HCT116 (cell line): Measurements from ENCODE around the gene USP3. TPM values are rescaled to one million over a fixed set of nuclear protein-coding genes. Genes with fewer than 3 reads are reported as not detected.
A peak's percentile ranks its signal among the peaks of the same experiment; 100 is the strongest.

Experiments
- ATAC-seq: fragments of 200-7000 bp; cut with Tn5 transposase; 2 replicates; pipeline ENCODE4 v1.9.1; 2020; ENCODE audit warnings: mild to moderate bottlenecking, moderate library complexity
- BruUV-seq: library from RNA; stranded (reverse); fragments of 400-500 nt; replicated peaks from 2 replicates; lab custom pipeline; 2021; lab: Mats Ljungman, UMichigan
- CTCF ChIA-PET: fragments of 300-600 bp; sonication (Branson Sonifier 250); formaldehyde crosslinking; loops from one replicate; lab custom pipeline; 2021; ENCODE audit warnings: antibody characterized with exemption; lab: Charles Lee
- POLR2A ChIA-PET: fragments of 300-600, 350-600 bp; sonication (Branson Sonifier 250); formaldehyde crosslinking; loops from one replicate; lab custom pipeline; 2021; ENCODE audit warnings: antibody characterized with exemption; lab: Charles Lee
- RAD21 ChIA-PET, 2 experiments: fragments of 300-600 bp; sonication (Branson Sonifier 250); formaldehyde crosslinking; loops; one replicate each; lab custom pipeline; 2023; ENCODE audit warnings: low total read pairs in 2 of 2; ENCODE audit not compliant: uncharacterized antibody in 2 of 2, unreplicated experiment in 2 of 2, low non-redundant PET in 1 of 2; lab: Charles Lee
- DNase-seq: peaks from one replicate; pipeline ENCODE4 v3.0.0-alpha.2; 2010; ENCODE audit warnings: low read depth, low spot score
- H2AFZ ChIP-seq: fragments of 200-600 bp; shearing (Covaris generic), sonication (generic); 2 replicates; pipeline ENCODE4 v1.6.1; 2017; ENCODE audit warnings: low read depth, mixed run types, mixed read lengths, antibody characterized with exemption, low read length; ENCODE audit not compliant: poor library complexity, severe bottlenecking
- H3K27ac ChIP-seq: 2 replicates; pipeline ENCODE4 v1.5.1; 2012; ENCODE audit warnings: low read depth, low read length
- H3K27me3 ChIP-seq: fragments of 200-600 bp; sonication (generic); 2 replicates; pipeline ENCODE4 v1.6.1; 2016; ENCODE audit warnings: mixed run types, low read length, mixed read lengths; ENCODE audit not compliant: insufficient read depth
- H3K36me3 ChIP-seq, 2 experiments: fragments of 200-500 bp in 1 of 2; fragments of 200-600 bp in 1 of 2; sonication (Bioruptor generic) in 1 of 2; sonication (generic) in 1 of 2; 2 replicates each; pipeline versions ENCODE4 v1.5.1 to v1.6.1; 2014 to 2016; ENCODE audit warnings: low read length in 2 of 2, inconsistent platforms in 1 of 2, mixed read lengths in 1 of 2, mixed run types in 1 of 2; ENCODE audit not compliant: insufficient read depth in 2 of 2, control insufficient read depth in 1 of 2
- H3K4me1 ChIP-seq, 2 experiments: fragments of 200-600 bp in 1 of 2; sonication (generic) in 1 of 2; 2 replicates each; pipeline versions ENCODE4 v1.5.1 to v1.6.1; 2012 to 2017; ENCODE audit warnings: low read length in 2 of 2, inconsistent platforms in 1 of 2, mild to moderate bottlenecking in 1 of 2, mixed read lengths in 1 of 2, mixed run types in 1 of 2, moderate library complexity in 1 of 2; ENCODE audit not compliant: insufficient read depth in 2 of 2, control insufficient read depth in 1 of 2
- H3K4me2 ChIP-seq: fragments of 200-600 bp; sonication (generic); 2 replicates; pipeline ENCODE4 v1.6.1; 2017; ENCODE audit warnings: mixed run types, low read length, mixed read lengths
- H3K4me3 ChIP-seq, 2 experiments: fragments of 200-600 bp in 1 of 2; sonication (generic) in 1 of 2; replicated peaks in 1 of 2; 2 replicates each; pipeline ENCODE4 v1.5.1; 2011 to 2016; ENCODE audit warnings: low read length in 2 of 2, control low read depth in 1 of 2, low read depth in 1 of 2, mild to moderate bottlenecking in 1 of 2, mixed read lengths in 1 of 2, mixed run types in 1 of 2
- H3K79me2 ChIP-seq: fragments of 200-600 bp; sonication (generic); 2 replicates; pipeline ENCODE4 v1.6.1; 2017; ENCODE audit warnings: mild to moderate bottlenecking, mixed run types, low read length, moderate library complexity, mixed read lengths; ENCODE audit not compliant: insufficient read depth
- H3K9ac ChIP-seq: fragments of 200-600 bp; sonication (generic); 2 replicates; pipeline ENCODE4 v1.6.1; 2016; ENCODE audit warnings: low read length, mixed read lengths
- H3K9me2 ChIP-seq: fragments of 200-600 bp; sonication (generic), shearing (Covaris generic); 2 replicates; pipeline ENCODE4 v1.6.1; 2017; ENCODE audit warnings: mixed run types, mild to moderate bottlenecking, moderate library complexity; ENCODE audit not compliant: insufficient read depth
- H3K9me3 ChIP-seq, 2 experiments: fragments of 200-500 bp in 1 of 2; fragments of 200-600 bp in 1 of 2; sonication (Bioruptor generic) in 1 of 2; sonication (generic) in 1 of 2; 2 replicates each; pipeline ENCODE4 v1.6.1; 2014 to 2017; ENCODE audit warnings: low read length in 2 of 2, mixed read lengths in 2 of 2, inconsistent platforms in 1 of 2, low read depth in 1 of 2, mild to moderate bottlenecking in 1 of 2, mixed run types in 1 of 2, moderate library complexity in 1 of 2; ENCODE audit not compliant: control insufficient read depth in 1 of 2, insufficient read depth in 1 of 2
- H4K20me1 ChIP-seq: fragments of 200-600 bp; sonication (generic), shearing (Covaris generic); 2 replicates; pipeline ENCODE4 v1.6.1; 2017; ENCODE audit warnings: mixed run types, mild to moderate bottlenecking, moderate library complexity; ENCODE audit not compliant: insufficient read depth
- EGR1 ChIP-seq: IDR thresholded peaks from 2 replicates; pipeline ENCODE4 v1.6.1; 2012; ENCODE audit warnings: low read depth
- ELF1 ChIP-seq: IDR thresholded peaks from 2 replicates; pipeline ENCODE4 v1.6.1; 2012; ENCODE audit warnings: low read depth, borderline replicate concordance
- EZH2 ChIP-seq: fragments of 200-600 bp; sonication (generic); IDR thresholded peaks from 2 replicates; pipeline ENCODE4 v1.6.1; 2017; ENCODE audit warnings: antibody characterized with exemption, mixed run types
- EZH2phosphoT487 ChIP-seq: fragments of 200-600 bp; IDR thresholded peaks from 2 replicates; pipeline ENCODE4 v1.6.1; 2018; ENCODE audit warnings: antibody characterized with exemption, borderline replicate concordance
- FOSL1 ChIP-seq: IDR thresholded peaks from 2 replicates; pipeline ENCODE4 v1.6.1; 2012; ENCODE audit warnings: low read depth
- POLR2A ChIP-seq: IDR thresholded peaks from 2 replicates; pipeline ENCODE4 v1.7.0; 2011; ENCODE audit warnings: borderline replicate concordance; ENCODE audit not compliant: insufficient read depth, insufficient read length; ENCODE audit errors: extremely low read depth
- POLR2AphosphoS5 ChIP-seq: IDR thresholded peaks from 2 replicates; pipeline ENCODE4 v1.6.1; 2011; ENCODE audit warnings: mild to moderate bottlenecking, low read depth, low read length, moderate library complexity
- SIN3A ChIP-seq: IDR thresholded peaks from 2 replicates; pipeline ENCODE4 v1.6.1; 2012; ENCODE audit warnings: low read depth
- TCF7L2 ChIP-seq: IDR thresholded peaks from 2 replicates; pipeline ENCODE4 v1.7.0; 2011; ENCODE audit warnings: borderline replicate concordance, inconsistent platforms; ENCODE audit not compliant: insufficient read depth, insufficient read length; ENCODE audit errors: extremely low read depth
- YY1 ChIP-seq: IDR thresholded peaks from 2 replicates; pipeline ENCODE4 v1.6.1; 2011; ENCODE audit warnings: low read length, low read depth, moderate library complexity, mild to moderate bottlenecking; ENCODE audit not compliant: insufficient replicate concordance; ENCODE audit errors: extremely low read depth
- intact Hi-C: fragments of 100-400 bp; cut with micrococcal nuclease; formaldehyde crosslinking; loops from 2 replicates; pipeline ENCODE4 v1.10.0; 2022
- total RNA-seq: library from RNA; stranded (reverse); gene quantifications from one replicate; pipeline ENCODE4 v1.2.1, GENCODE V29; 2021; ENCODE audit not compliant: unreplicated experiment
- TF ChIP-seq, protein P1 (sequence below), 3 experiments: fragments of 200-600 bp in 1 of 3; sonication (generic) in 1 of 3; IDR thresholded peaks in 2 of 3; conservative IDR thresholded peaks in 1 of 3; 2 replicates each; pipeline ENCODE4 v1.5.1; 2012 to 2017; ENCODE audit warnings: low read depth in 2 of 3, low read length in 2 of 3, antibody characterized with exemption in 1 of 3, borderline replicate concordance in 1 of 3, control low read depth in 1 of 3, mild to moderate bottlenecking in 1 of 3, mixed read lengths in 1 of 3, mixed run types in 1 of 3, moderate library complexity in 1 of 3; ENCODE audit not compliant: insufficient read depth in 1 of 3
- TF ChIP-seq, protein P2 (sequence below): IDR thresholded peaks from 2 replicates; pipeline ENCODE4 v1.6.1; 2011; ENCODE audit warnings: mild to moderate bottlenecking, low read length, moderate library complexity; ENCODE audit not compliant: insufficient replicate concordance; ENCODE audit errors: extremely low read depth

USP3 gene
- total RNA-seq, 1 experiment from 2014 or later: 61.6 TPM

- Histone ChIP-seq H3K9me3 (no peaks in the 10 kb centered on the region), H3K9ac (no peak overlapping the region), H3K4me2 (no peak overlapping the region), H3K27me3 (no peaks in the 10 kb centered on the region), H3K9me2 (no peaks in the 10 kb centered on the region), H2AFZ (no peak overlapping the region), H3K4me3 (no peak overlapping the region), H3K4me1 (peaks cover 0 to 21% of the 10 kb centered on the region in 2 experiments; a peak in 2 of 4 replicates), H3K36me3 (no peaks in the 10 kb centered on the region), H4K20me1 (no peaks in the 10 kb centered on the region), H3K27ac (no peak overlapping the region), H3K79me2 (no peaks in the 10 kb centered on the region)
- ATAC-seq (no peak), DNase-seq (no peak)
- intact Hi-C loops: no loop called here
- ChIA-PET CTCF (interaction anchor here (0.8 to 1.1 kb wide), 2 partner anchors 14 to 119 kb away, joined by 4 read pairs; no protein-coding TSS in a partner anchor), POLR2A (no interaction called here), RAD21 (no interaction called here)
- no TSS peak for BruUV-seq
- TF ChIP-seq EGR1 (no peak), POLR2AphosphoS5 (no peak)
- TF ChIP-seq, protein P1, sequence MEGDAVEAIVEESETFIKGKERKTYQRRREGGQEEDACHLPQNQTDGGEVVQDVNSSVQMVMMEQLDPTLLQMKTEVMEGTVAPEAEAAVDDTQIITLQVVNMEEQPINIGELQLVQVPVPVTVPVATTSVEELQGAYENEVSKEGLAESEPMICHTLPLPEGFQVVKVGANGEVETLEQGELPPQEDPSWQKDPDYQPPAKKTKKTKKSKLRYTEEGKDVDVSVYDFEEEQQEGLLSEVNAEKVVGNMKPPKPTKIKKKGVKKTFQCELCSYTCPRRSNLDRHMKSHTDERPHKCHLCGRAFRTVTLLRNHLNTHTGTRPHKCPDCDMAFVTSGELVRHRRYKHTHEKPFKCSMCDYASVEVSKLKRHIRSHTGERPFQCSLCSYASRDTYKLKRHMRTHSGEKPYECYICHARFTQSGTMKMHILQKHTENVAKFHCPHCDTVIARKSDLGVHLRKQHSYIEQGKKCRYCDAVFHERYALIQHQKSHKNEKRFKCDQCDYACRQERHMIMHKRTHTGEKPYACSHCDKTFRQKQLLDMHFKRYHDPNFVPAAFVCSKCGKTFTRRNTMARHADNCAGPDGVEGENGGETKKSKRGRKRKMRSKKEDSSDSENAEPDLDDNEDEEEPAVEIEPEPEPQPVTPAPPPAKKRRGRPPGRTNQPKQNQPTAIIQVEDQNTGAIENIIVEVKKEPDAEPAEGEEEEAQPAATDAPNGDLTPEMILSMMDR (IDR thresholded peaks at IDR 0.05 in 2 of 3, conservative IDR thresholded peaks at IDR 0.05 in 1 of 3; ENCODE audit: borderline replicate concordance in 1 of 3, insufficient read depth in 1 of 3, low read depth in 2 of 3, low read length in 2 of 3): 0 out of 6 replicates have a peak, but pooled peaks of 1 of the 3 experiments have one; percentile 1
Measured at GRCh38 chr15:63480441-63480821, 24.0 kb upstream of the USP3 start.

GRCh38 chr15:63481105-63481810 lies 23.1 kb upstream of the USP3 start:
- no TSS peak for BruUV-seq
- H3K27ac ChIP-seq: no peak overlapping the region

More at GRCh38 chr15:63481105-63481810, 23.1 kb upstream of the USP3 start:
- Histone ChIP-seq H3K79me2 (no peaks in the 10 kb centered on the region), H3K9me3 (no peaks in the 10 kb centered on the region), H3K9ac (no peak overlapping the region), H3K4me1 (peaks cover 0 to 14% of the 10 kb centered on the region in 2 experiments; a peak in 2 of 4 replicates), H3K4me3 (no peak overlapping the region), H2AFZ (no peak overlapping the region), H3K36me3 (no peaks in the 10 kb centered on the region), H3K4me2 (no peak overlapping the region), H3K9me2 (no peaks in the 10 kb centered on the region), H4K20me1 (no peaks in the 10 kb centered on the region), H3K27me3 (no peaks in the 10 kb centered on the region)
- intact Hi-C loops: no loop called here
- ATAC-seq (no peak), DNase-seq (no peak)
- RAD21 ChIA-PET: no interaction called here
- TF ChIP-seq TCF7L2 (no peak), EZH2 (no peak), EZH2phosphoT487 (no peak), SIN3A (no peak), FOSL1 (no peak), YY1 (no peak), POLR2A (no peak), ELF1 (no peak)
- TF ChIP-seq, protein P2, sequence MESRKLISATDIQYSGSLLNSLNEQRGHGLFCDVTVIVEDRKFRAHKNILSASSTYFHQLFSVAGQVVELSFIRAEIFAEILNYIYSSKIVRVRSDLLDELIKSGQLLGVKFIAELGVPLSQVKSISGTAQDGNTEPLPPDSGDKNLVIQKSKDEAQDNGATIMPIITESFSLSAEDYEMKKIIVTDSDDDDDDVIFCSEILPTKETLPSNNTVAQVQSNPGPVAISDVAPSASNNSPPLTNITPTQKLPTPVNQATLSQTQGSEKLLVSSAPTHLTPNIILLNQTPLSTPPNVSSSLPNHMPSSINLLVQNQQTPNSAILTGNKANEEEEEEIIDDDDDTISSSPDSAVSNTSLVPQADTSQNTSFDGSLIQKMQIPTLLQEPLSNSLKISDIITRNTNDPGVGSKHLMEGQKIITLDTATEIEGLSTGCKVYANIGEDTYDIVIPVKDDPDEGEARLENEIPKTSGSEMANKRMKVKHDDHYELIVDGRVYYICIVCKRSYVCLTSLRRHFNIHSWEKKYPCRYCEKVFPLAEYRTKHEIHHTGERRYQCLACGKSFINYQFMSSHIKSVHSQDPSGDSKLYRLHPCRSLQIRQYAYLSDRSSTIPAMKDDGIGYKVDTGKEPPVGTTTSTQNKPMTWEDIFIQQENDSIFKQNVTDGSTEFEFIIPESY: no peak
- CTCF ChIA-PET: interaction anchor here (1.1 kb wide), 1 partner anchor 15 kb away, joined by 4 read pairs; no protein-coding TSS in a partner anchor
- POLR2A ChIA-PET: no interaction called here
